ENCODE results near the gene AKAP8L.

- TF ChIP-seq CTCF (IDR thresholded peaks at IDR 0.05; ENCODE audit: poor library complexity), result no peak
- TF ChIP-seq EZH2phosphoT487 (IDR thresholded peaks at IDR 0.05; ENCODE audit: low read depth, severe bottlenecking, unreplicated experiment), result no peak
These were observed 14.0 kb downstream of the AKAP8L start for GRCh38 chr19:15404780-15405211.

All from hepatocyte (in vitro differentiated cells).